Thoracic aorta (tissue), 2 donors: ENCODE measurements around the gene MTM1. TPM values are rescaled to one million over a fixed set of nuclear protein-coding genes. Genes with fewer than 3 reads are reported as not detected.

Experiments
- ATAC-seq: fragments of 150-250 bp; one replicate; pipeline ENCODE4 v1.8.0; 2017; ENCODE audit warnings: low read depth; ENCODE audit not compliant: insufficient number of reproducible peaks, low FRiP score
- DNase-seq: peaks from one replicate; pipeline ENCODE4 v3.0.0-alpha.2; 2020; ENCODE audit warnings: low spot score
- H3K27ac ChIP-seq, 2 donors: fragments of 200-600 bp; sonication (generic); 1 replicate in 1 of 2; 2 replicates in 1 of 2; pipeline ENCODE4 v1.5.1; 2016; ENCODE audit warnings: mild to moderate bottlenecking in 2 of 2, moderate library complexity in 2 of 2
- H3K27me3 ChIP-seq: fragments of 200-600 bp; sonication (generic); replicated peaks from 2 replicates; pipeline ENCODE4 v1.6.0; 2016; ENCODE audit warnings: mild to moderate bottlenecking; ENCODE audit not compliant: insufficient read depth
- H3K36me3 ChIP-seq: fragments of 200-600 bp; sonication (generic); one replicate; pipeline ENCODE4 v1.5.1; 2016
- H3K4me1 ChIP-seq, 2 donors: fragments of 200-600 bp; sonication (generic); 1 replicate in 1 of 2; 2 replicates in 1 of 2; pipeline versions ENCODE4 v1.5.1 to v1.6.0; 2016; ENCODE audit warnings: low read depth in 2 of 2, mild to moderate bottlenecking in 1 of 2; ENCODE audit not compliant: control insufficient read depth in 1 of 2
- H3K4me3 ChIP-seq: fragments of 200-600 bp; sonication (generic); 2 replicates; pipeline ENCODE4 v1.5.1; 2016; ENCODE audit warnings: mild to moderate bottlenecking
- H3K9me3 ChIP-seq: fragments of 200-600 bp; sonication (generic); 2 replicates; pipeline ENCODE4 v1.5.1; 2016
- total RNA-seq, 2 donors: library from RNA; depleted of rRNA; stranded (reverse); fragments of >200 nt; gene quantifications; one replicate each; pipeline versions ENCODE4 v1.1.0 to v1.2.3, GENCODE V29; 2016
- TF ChIP-seq, protein P1 (sequence below): fragments of 200-600 bp; sonication (generic); IDR thresholded peaks from one replicate; pipeline ENCODE4 v1.5.1; 2019; ENCODE audit warnings: antibody characterized with exemption

The MTM1 gene
- total RNA-seq, 2 donors from 2014 or later, result 18.8 to 21.4 TPM

DNA sequence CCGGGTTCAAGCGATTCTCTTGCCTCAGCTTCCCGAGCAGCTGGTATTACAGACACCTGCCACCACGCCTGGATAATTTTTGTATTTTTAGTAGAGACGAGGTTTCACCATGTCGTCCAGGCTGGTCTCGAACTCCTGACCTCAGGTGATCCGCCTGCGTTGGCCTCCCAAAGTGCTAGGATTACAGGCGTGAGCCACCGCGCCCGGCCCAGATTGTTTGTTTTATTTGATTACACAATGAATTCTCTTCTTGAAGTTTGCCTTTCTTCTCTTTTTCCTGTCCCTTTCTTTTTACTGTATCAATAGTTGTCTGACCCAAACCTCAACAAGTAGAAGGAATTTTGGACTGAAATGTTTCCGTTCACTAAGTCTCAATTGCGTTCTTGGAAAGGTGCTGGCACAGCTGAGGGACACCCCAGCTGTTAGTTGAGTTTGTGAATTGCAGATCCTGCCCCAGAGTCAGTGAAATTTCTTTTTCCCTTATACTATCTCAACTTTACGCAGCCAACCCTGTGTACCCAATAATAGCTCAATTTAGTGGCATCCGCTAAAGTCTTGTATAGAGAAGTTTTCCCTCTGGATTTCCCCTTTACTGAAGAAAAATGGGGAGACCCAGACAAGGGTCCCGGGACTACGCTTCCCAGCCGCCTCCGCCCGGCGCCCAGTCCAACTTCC, 639 bp upstream of the MTM1 start:
- Histone ChIP-seq H3K27me3 (no peaks in the 10 kb centered on the region), H3K27ac (no peak overlapping the region), H3K9me3 (no peaks in the 10 kb centered on the region), H3K4me1 (peaks cover 0 to 15% of the 10 kb centered on the region in 2 donors), H3K4me3 (peak overlapping the region; percentile 52), H3K36me3 (no peaks in the 10 kb centered on the region)
- TF ChIP-seq, protein P1, sequence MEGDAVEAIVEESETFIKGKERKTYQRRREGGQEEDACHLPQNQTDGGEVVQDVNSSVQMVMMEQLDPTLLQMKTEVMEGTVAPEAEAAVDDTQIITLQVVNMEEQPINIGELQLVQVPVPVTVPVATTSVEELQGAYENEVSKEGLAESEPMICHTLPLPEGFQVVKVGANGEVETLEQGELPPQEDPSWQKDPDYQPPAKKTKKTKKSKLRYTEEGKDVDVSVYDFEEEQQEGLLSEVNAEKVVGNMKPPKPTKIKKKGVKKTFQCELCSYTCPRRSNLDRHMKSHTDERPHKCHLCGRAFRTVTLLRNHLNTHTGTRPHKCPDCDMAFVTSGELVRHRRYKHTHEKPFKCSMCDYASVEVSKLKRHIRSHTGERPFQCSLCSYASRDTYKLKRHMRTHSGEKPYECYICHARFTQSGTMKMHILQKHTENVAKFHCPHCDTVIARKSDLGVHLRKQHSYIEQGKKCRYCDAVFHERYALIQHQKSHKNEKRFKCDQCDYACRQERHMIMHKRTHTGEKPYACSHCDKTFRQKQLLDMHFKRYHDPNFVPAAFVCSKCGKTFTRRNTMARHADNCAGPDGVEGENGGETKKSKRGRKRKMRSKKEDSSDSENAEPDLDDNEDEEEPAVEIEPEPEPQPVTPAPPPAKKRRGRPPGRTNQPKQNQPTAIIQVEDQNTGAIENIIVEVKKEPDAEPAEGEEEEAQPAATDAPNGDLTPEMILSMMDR, result no peak
- no peak for ATAC-seq
- DNase-seq, result no peak

DNA sequence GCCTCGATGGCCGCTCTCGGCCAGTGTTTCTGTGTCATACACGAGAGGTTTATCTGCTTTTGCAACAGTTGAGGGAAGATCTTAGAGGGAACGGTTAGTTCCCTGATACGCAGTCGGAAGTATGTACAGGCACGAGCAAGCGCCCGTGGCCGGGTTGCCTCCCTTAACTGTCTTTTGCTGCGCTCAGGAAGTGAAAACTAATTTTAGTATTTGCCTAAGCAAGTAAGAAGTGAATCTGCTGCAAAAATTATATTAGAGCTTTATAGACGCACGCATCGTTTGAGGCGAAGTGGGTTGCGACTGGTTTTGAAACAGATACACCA, 695 bp downstream of the MTM1 start:
- Histone ChIP-seq H3K9me3 (no peaks in the 10 kb centered on the region), H3K4me3 (peak overlapping the region; percentile 79), H3K27ac (peak overlapping the region; percentile 74 to 83), H3K36me3 (no peaks in the 10 kb centered on the region), H3K27me3 (no peaks in the 10 kb centered on the region), H3K4me1 (peaks cover 0 to 15% of the 10 kb centered on the region in 2 donors)
- no peak for DNase-seq
- TF ChIP-seq, protein P1, result no peak
- ATAC-seq, result no peak

DNA sequence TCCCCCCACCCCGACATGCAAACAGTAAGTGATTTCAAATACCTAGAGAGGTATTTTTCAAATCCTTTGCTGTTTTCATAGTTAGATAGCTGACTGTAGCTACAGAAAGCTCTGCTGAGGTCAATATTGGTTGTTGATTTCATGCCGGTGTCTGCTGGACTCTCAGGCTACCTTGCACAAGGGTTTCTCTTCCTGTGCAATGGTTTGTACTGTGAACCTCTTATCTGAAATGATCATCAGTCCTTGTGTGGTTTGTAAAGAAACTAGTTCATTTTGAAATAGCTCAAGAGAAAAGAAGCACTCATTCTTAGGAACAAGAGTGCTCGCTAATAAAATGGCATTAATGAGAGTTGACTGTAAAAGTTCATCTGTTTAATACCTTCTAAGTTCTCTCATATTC, 2.1 kb downstream of the MTM1 start:
- no peaks in the 10 kb centered on the region for H3K9me3 ChIP-seq
- ATAC-seq, result no peak
- H3K4me1 ChIP-seq, result peaks cover 0 to 15% of the 10 kb centered on the region in 2 donors
- TF ChIP-seq, protein P1, result no peak
- H3K36me3 ChIP-seq, result no peaks in the 10 kb centered on the region
- H3K4me3 ChIP-seq, result no peak overlapping the region
- no peak for DNase-seq
- no peak overlapping the region for H3K27ac ChIP-seq
- no peaks in the 10 kb centered on the region for H3K27me3 ChIP-seq

DNA sequence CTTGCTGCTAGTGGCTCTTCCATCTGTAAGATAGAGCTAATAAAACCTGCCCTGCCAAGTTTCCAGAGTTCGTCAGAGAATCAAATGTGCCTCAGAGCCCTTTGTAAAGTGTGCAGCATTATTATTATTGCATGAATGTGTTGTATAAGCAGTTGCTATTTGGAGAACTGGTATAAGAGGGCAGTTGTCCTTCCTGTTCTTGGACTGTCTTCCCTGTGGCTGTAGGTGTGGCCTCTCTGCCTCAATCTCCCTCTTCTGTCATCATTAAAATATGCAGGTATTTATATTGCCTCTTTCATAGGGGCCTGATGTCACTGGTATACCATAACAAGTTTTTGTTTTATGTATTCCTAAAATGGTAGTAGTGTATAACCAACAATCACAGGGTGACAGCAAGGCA, 3.8 kb downstream of the MTM1 start:
- no peaks in the 10 kb centered on the region for H3K36me3 ChIP-seq
- no peaks in the 10 kb centered on the region for H3K9me3 ChIP-seq
- no peak for ATAC-seq
- H3K27ac ChIP-seq, result no peak overlapping the region
- DNase-seq, result no peak
- TF ChIP-seq, protein P1, result no peak
- H3K4me3 ChIP-seq, result no peak overlapping the region
- peaks cover 0 to 15% of the 10 kb centered on the region in 2 donors for H3K4me1 ChIP-seq
- H3K27me3 ChIP-seq, result no peaks in the 10 kb centered on the region

DNA sequence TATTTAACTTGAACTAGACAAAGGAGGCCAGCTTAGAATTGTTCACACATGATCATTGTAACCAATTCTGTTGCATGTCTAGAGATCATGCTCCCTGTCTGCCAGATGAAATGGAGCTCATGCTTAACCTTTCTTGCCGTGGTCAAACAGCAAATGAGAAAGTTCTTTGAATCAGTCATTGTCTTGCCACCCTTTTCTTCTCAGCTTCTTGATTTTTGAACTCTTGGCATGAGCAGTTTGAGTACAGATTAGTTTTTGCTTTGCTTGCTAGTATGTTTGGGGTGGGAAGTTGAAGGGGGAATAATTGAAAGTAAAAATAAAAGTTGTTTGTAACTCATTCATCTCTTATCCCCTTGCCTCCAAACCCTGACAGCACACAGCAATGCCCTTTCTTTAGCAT, 4.7 kb downstream of the MTM1 start:
- TF ChIP-seq, protein P1, result no peak
- ATAC-seq, result no peak

More for the DNA sequence above, 4.7 kb downstream of the MTM1 start:
- Histone ChIP-seq H3K9me3 (no peaks in the 10 kb centered on the region), H3K4me1 (peaks cover 0 to 15% of the 10 kb centered on the region in 2 donors), H3K27me3 (no peaks in the 10 kb centered on the region), H3K36me3 (no peaks in the 10 kb centered on the region), H3K4me3 (no peak overlapping the region), H3K27ac (no peak overlapping the region)
- no peak for DNase-seq
